ENCODE measurements around the gene PDCL3.

The PDCL3 gene

DNA sequence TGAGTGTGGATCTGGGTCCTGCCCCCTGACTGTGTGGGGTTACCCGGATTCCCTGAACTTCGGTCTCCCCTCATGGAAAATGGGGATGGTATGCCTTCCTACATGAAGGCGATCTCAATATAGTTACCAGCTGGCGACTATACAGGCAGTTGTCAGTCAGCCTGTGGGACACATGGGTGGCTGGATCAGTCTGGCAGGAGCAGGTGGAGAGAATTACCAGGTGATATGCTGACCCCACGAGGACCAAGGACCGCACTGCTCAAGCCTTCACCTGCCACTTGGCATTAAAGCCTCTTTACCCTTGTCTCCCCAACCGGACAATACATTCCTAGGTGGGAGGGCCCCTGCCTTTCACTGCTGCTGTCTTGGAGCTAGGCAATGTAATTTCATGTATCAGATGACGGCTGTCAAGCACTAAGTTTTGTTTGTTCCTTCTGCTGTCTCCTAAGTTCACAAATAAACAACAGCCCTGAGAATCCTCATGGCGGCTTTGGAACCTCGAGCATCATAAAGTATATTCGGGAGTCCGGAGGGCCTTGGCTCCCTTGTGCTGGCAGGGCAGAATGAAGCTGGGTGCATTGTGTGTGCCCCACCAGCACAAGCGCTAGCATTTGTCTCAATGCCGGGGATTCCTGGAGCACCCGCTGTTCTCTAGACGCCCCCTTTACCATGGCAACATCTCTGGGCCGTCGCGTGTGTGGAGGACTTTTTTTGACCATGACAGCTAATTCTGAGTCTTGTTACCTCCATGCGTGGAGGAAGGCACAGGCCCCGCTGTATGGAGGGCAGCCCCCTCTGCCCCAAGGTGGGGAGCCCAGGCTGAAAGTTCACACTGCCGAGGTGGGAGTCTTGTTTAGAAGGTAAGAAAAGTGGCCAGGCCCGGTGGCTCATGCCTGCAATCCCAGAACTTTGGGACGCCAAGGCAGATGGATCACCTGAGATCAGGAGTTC is 48.6 kb downstream of the PDCL3 start:
- no peak overlapping the region for H3K4me3 Mint-ChIP-seq
- H3K27ac Mint-ChIP-seq = no peak overlapping the region
- H3K9me3 Mint-ChIP-seq = no peaks in the 10 kb centered on the region
- peaks cover 6% of the 10 kb centered on the region for H3K27me3 Mint-ChIP-seq (ENCODE audit: low read depth)
- H3K4me1 Mint-ChIP-seq (ENCODE audit: low read depth) = peaks cover 5% of the 10 kb centered on the region
- H3K36me3 Mint-ChIP-seq (ENCODE audit: low read depth) = no peaks in the 10 kb centered on the region

DNA sequence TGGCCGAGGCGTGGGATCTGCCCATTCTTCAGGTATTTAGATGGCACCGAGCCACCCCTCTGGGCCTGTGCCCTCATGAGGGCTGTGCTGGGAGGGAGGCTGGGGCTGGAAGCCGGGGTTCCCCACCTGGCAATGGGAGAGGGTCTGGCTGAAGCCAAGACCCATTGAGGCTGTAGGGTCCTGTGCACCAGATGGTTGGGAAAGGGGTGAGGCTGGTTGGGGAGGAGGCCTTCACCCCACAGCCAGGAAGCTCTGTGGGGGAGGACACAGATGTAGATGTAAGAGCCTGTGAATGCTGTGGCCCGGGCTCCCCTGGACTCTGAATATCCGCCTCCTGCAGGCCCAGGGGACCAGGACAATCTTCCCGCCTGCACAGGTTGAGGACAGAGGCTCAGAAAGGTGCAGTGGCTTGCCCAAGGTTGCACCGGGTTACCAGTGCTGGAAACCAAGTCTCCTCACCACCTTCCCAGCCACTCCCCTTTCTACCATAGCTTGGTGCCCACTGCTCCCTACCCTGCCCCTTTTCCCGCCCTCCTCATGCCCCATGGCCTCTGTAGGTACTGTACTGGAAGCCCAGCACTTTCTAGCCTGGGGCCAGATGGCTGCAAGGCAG is 49.7 kb downstream of the PDCL3 start:
- no peaks in the 10 kb centered on the region for H3K9me3 Mint-ChIP-seq
- no peaks in the 10 kb centered on the region for H3K27me3 Mint-ChIP-seq (ENCODE audit: low read depth)
- no peaks in the 10 kb centered on the region for H3K36me3 Mint-ChIP-seq (ENCODE audit: low read depth)
- no peaks in the 10 kb centered on the region for H3K4me1 Mint-ChIP-seq (ENCODE audit: low read depth)
- no peak overlapping the region for H3K4me3 Mint-ChIP-seq
- H3K27ac Mint-ChIP-seq = no peak overlapping the region

DNA sequence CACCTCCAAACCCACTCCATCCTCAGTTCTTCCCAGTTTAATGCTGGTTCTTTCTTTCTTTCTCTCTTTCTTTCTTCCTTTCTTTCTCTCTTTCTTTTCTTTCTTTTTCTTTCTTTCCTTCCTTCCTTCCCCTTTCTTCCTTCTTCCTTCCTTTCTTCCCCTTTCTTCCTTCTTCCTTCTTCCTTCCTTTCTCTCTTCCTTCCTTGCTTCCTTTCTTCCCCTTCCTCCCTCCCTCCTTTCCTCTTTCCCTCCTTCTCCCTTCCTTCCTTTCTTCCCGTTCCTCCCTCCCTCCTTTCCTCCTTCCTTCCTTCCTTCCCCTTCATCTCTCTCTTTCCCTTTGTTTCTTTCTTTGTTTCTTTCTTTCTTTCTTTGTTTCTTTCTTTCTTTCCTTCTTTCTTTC is 50.9 kb downstream of the PDCL3 start:
- Mint-ChIP-seq H3K27me3 (ENCODE audit: low read depth) (peaks cover 3% of the 10 kb centered on the region), H3K4me1 (ENCODE audit: low read depth) (no peaks in the 10 kb centered on the region), H3K27ac (no peak overlapping the region)

DNA sequence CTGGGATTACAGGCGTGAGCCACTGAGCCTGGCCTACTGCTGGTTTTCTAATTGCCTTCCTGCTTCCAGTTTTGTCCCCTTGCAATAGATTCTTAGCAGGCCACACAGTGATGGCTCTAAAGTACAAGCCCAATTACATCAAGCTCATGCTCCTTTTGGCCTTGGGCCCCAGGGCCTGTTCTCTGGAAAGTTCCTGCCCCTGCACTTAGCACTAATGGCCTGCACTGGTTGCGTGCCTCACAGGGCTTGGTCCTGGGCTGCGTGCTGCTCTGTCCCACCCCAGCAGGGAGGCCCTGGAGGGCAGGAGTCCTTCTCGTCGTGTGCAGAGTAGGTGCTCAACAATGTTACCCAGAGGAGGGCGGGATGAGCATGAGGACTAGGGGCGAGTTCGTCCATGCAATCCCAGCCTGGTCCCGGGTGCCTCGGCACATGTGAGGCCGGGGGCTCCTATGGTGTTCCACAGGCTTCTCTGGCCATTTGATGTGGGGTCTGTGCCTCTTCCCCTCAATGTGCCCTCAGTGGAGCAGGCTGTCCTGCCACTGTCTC is 51.7 kb downstream of the PDCL3 start:
- Mint-ChIP-seq H3K4me3 (no peak overlapping the region), H3K9me3 (no peaks in the 10 kb centered on the region), H3K36me3 (ENCODE audit: low read depth) (no peaks in the 10 kb centered on the region), H3K27ac (no peak overlapping the region), H3K27me3 (ENCODE audit: low read depth) (peaks cover 3% of the 10 kb centered on the region), H3K4me1 (ENCODE audit: low read depth) (no peaks in the 10 kb centered on the region)

More for the DNA sequence above, 50.9 kb downstream of the PDCL3 start:
- Mint-ChIP-seq H3K4me3 (no peak overlapping the region), H3K9me3 (no peaks in the 10 kb centered on the region), H3K36me3 (ENCODE audit: low read depth) (no peaks in the 10 kb centered on the region)

DNA sequence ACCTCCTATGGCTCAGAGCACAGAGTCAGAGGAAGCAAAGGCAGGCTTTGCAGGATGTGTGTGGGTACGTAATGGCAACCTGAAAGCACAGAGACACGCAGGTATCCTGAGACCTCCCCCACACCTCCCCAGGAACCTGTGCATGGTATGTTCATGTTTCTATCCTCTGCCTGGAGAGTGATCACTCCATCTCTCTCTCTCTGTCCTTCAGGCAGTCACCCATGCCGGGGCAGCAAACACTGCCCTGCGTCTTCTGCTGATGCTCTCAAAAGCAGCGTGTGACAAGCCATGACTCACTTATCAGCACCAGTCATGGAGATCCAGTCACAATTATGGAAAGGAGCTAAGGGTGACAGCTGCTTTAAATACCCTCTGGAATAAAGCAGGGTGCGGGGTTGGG is 52.7 kb downstream of the PDCL3 start:
- Mint-ChIP-seq H3K4me3 (no peak overlapping the region), H3K27ac (no peak overlapping the region), H3K9me3 (no peaks in the 10 kb centered on the region), H3K36me3 (ENCODE audit: low read depth) (no peaks in the 10 kb centered on the region), H3K4me1 (ENCODE audit: low read depth) (no peaks in the 10 kb centered on the region), H3K27me3 (ENCODE audit: low read depth) (peaks cover 3% of the 10 kb centered on the region)

DNA sequence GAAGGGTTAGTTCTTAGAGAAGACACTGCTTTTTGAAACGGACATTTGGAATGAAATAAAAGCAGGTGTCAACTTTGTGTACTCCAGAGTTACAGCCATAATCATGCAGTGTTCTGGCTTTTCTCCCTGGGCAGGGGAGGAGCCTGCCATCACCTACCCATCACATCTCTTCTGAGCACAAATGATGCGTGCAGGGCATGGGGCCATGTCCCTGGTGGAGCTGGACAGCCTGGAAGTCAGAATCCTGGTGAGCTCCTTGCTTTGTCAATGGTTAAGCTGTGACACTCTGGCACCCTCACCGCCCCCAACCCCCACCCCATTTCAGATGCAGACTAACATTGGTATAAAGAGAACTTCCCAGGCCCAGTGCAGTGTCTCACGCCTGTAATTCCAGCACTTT is 53.1 kb downstream of the PDCL3 start:
- no peak overlapping the region for H3K4me3 Mint-ChIP-seq
- no peaks in the 10 kb centered on the region for H3K4me1 Mint-ChIP-seq (ENCODE audit: low read depth)
- H3K9me3 Mint-ChIP-seq = no peaks in the 10 kb centered on the region

DNA sequence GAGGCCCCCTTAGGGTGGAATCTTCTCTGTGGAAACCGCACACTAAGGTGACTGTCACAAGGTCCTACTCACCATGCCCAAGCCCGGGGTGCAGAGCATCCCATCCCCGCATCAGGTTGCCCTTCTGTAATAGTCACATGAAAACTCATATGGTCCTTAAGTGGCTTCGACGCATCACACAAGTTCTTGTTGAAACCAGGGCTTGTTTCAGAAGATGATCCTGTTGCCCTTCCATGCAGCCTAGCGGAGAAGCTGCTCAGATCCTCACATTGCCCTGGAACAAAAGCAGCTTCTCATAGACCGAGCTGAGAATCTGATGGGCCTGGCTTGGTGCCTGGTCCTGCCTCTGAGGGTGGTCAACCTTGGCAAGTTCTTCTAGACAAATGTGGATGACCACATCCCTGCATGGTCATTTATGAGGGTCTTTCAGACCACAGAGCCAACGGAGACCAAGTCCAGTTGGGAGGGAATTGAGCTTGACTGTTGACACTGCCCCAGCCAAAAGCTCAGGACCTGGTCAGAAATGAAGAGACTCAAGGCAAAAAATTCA is 54.1 kb downstream of the PDCL3 start:
- Mint-ChIP-seq H3K4me3 (no peak overlapping the region), H3K36me3 (ENCODE audit: low read depth) (no peaks in the 10 kb centered on the region), H3K27ac (no peak overlapping the region), H3K9me3 (no peaks in the 10 kb centered on the region), H3K4me1 (ENCODE audit: low read depth) (no peaks in the 10 kb centered on the region), H3K27me3 (ENCODE audit: low read depth) (peaks cover 3% of the 10 kb centered on the region)

More for the DNA sequence above, 53.1 kb downstream of the PDCL3 start:
- H3K27ac Mint-ChIP-seq = no peak overlapping the region
- H3K27me3 Mint-ChIP-seq (ENCODE audit: low read depth) = peaks cover 3% of the 10 kb centered on the region
- H3K36me3 Mint-ChIP-seq (ENCODE audit: low read depth) = no peaks in the 10 kb centered on the region

DNA sequence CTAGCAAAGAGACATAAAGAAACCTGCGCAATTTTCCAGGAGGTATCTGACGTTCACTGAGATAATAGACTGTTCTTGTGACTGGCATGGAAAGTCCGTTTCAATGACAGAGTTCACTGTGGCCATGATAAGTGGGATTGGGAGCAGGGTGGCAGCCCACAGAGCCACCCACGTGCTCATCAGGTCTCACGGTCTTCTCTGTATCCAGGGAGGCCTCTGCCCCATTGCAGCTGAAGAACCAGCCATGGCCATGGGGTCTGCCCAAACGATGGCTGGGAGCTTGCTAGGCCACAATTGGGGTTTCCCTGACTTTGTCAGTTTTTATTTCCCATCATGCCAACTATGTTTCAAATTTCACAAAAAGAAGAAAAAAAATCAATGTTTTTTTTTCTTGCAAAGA is 57.2 kb downstream of the PDCL3 start:
- H3K27ac Mint-ChIP-seq = no peak overlapping the region
- no peaks in the 10 kb centered on the region for H3K9me3 Mint-ChIP-seq
- H3K4me3 Mint-ChIP-seq = no peak overlapping the region

DNA sequence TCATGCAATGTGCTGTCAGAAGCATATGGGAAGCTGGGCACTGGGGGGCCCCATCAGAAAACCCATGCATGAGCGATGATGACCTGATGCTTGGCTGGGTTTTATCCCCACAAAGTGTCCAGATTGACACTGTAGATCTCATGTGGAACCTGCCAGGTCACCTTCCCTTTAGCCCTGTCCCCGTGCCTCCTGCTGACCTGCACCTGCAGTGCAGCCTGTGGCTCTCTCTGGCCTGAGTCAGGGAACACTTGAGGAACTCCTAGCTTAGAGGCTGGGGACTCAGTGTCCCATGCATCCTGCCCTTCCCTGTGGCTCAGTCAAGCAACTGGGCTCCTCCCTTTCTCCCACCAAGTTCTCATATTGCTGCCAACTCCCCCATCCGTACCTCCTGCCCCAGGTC is 57.7 kb downstream of the PDCL3 start:
- Mint-ChIP-seq H3K27ac (no peak overlapping the region), H3K9me3 (no peaks in the 10 kb centered on the region), H3K4me1 (ENCODE audit: low read depth) (no peaks in the 10 kb centered on the region), H3K4me3 (no peak overlapping the region), H3K27me3 (ENCODE audit: low read depth) (peaks cover 3% of the 10 kb centered on the region), H3K36me3 (ENCODE audit: low read depth) (no peaks in the 10 kb centered on the region)

More for the DNA sequence above, 57.2 kb downstream of the PDCL3 start:
- Mint-ChIP-seq H3K36me3 (ENCODE audit: low read depth) (no peaks in the 10 kb centered on the region), H3K27me3 (ENCODE audit: low read depth) (peaks cover 3% of the 10 kb centered on the region), H3K4me1 (ENCODE audit: low read depth) (no peaks in the 10 kb centered on the region)

DNA sequence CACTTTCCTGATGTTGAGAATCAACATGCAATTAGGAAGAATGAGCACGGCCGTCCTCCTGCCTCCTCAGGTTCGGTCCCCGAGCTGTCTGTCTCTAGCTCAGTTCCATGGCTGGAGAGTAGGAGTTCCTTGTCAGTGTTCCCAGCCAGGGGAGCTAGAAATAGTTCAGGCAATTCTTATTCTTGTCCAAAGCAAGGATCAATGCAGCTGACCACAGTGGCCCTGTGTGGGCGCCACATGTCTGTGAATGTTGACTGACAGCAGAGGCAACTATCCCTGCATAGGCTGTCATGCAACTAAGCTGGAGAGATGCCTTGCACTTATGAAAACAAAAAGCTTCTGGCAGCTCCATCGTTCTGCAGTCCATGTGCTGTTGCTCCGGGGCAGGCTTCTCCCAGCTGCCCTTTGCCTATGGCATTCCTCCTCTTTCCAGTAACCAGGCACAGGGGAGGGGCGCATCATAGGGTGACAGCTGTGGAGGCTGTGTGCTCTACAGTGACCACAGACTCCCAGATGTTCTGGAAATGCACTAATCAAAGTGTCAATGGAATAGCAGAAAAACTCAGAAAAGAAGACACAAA is 58.7 kb downstream of the PDCL3 start:
- Mint-ChIP-seq H3K27me3 (ENCODE audit: low read depth) (peaks cover 3% of the 10 kb centered on the region), H3K9me3 (no peaks in the 10 kb centered on the region), H3K36me3 (ENCODE audit: low read depth) (no peaks in the 10 kb centered on the region), H3K27ac (no peak overlapping the region), H3K4me1 (ENCODE audit: low read depth) (no peaks in the 10 kb centered on the region), H3K4me3 (no peak overlapping the region)

DNA sequence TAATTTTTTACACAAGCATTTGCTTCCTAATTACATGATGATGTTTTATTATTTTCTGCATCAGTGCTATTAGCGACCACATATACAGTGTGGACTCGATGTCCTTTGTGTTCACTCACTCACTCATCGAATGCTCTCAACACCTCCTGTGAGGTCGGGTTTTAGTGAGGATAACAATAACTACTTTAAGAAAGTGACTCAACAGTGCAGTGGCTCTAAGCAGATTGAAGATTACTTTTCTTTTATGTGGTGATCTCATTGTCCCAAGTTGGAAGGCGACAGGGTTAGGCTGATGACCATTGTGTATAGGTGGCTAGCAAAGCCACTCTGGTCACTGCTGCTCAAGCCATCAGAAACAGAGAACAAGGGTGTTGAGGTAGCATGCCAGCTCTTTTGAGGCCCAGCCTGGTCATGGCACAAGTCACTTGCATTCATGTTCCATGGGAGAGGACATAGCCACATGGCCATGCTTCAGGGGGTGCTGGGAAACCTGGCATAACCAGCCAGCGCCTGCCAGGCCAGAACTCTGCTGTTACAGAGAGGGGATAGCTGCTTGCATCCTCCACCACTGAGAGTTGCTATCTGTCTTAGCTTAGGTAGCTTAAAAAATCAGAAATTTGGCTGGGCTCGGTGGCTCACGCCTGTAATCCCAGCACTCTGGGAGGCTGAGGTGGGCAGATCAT is 60.4 kb downstream of the PDCL3 start:
- H3K36me3 Mint-ChIP-seq (ENCODE audit: low read depth) = no peaks in the 10 kb centered on the region
- peaks cover under 1% of the 10 kb centered on the region for H3K27me3 Mint-ChIP-seq (ENCODE audit: low read depth)
- peaks cover 3% of the 10 kb centered on the region for H3K4me1 Mint-ChIP-seq (ENCODE audit: low read depth)
- H3K27ac Mint-ChIP-seq = no peak overlapping the region
- no peak overlapping the region for H3K4me3 Mint-ChIP-seq
- H3K9me3 Mint-ChIP-seq = no peaks in the 10 kb centered on the region

DNA sequence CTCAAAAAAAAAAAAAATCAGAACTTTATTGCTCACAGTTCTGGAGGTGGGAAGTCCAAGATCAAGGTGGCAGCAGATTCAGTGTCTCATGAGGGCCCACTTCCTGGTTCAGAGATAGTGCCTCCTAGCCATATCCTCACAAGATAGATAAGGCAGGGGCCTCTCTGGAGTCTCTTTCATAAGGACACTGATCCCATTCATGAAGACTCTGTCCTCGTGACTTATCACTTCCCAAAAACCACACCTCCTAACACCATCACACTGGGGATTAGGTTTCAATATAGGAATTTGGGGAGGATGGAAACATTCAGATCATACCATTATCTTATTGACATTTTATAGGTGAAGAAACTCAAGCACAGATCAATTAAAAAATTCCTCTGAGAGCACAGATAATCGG is 61.1 kb downstream of the PDCL3 start:
- no peak overlapping the region for H3K4me3 Mint-ChIP-seq
- H3K36me3 Mint-ChIP-seq (ENCODE audit: low read depth) = no peaks in the 10 kb centered on the region
- H3K9me3 Mint-ChIP-seq = no peaks in the 10 kb centered on the region
- peaks cover 3% of the 10 kb centered on the region for H3K4me1 Mint-ChIP-seq (ENCODE audit: low read depth)
- no peak overlapping the region for H3K27ac Mint-ChIP-seq
- no peaks in the 10 kb centered on the region for H3K27me3 Mint-ChIP-seq (ENCODE audit: low read depth)

DNA sequence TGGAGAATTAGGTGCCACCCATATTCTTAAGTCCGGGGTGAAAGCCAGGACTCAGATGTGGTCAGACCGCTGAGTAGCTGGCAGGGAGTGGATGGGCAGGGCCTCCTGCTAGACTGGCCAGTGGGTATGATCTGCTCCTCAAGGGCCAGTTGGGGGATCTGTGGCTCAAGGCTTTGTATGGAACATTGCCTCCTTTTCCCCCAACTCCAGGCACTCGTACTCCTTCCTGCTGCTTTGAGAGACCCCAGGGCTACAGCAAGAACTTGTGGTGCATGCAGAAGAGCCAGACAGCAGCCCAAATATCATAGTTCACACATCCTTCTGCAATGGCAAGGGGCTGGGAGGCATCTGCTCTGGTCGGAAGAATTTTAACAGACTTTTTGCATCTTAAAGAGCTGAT is 61.7 kb downstream of the PDCL3 start:
- no peak overlapping the region for H3K4me3 Mint-ChIP-seq
- H3K27ac Mint-ChIP-seq = no peak overlapping the region
- H3K27me3 Mint-ChIP-seq (ENCODE audit: low read depth) = no peaks in the 10 kb centered on the region
- no peaks in the 10 kb centered on the region for H3K9me3 Mint-ChIP-seq
- H3K36me3 Mint-ChIP-seq (ENCODE audit: low read depth) = no peaks in the 10 kb centered on the region
- peaks cover 3% of the 10 kb centered on the region for H3K4me1 Mint-ChIP-seq (ENCODE audit: low read depth)

DNA sequence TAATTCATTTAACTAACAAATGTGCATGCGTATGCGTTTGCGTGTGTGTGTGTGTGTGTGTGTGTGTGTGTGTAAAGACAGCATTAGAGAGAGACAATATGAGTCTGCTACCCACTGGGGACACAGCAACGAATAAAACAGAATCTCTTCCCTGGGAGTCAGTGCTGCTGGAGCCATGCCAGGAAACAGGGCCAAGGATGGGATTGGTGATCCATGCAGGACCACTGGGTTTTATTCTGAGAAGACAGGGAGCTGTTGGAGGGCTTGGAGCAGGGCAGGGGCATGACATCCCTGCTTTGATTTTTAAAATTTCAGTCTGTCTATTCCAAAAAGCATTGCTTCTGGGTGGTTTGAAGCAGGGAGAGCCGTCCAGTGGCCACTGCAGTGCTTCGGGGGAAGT is 62.9 kb downstream of the PDCL3 start:
- H3K4me1 Mint-ChIP-seq (ENCODE audit: low read depth) = peaks cover 14% of the 10 kb centered on the region
- no peaks in the 10 kb centered on the region for H3K36me3 Mint-ChIP-seq (ENCODE audit: low read depth)
- H3K27ac Mint-ChIP-seq = no peak overlapping the region
- no peaks in the 10 kb centered on the region for H3K9me3 Mint-ChIP-seq
- H3K27me3 Mint-ChIP-seq (ENCODE audit: low read depth) = no peaks in the 10 kb centered on the region
- no peak overlapping the region for H3K4me3 Mint-ChIP-seq
